K562 (cell line): ENCODE data around the gene GRK4. TPM values are rescaled to one million over a fixed set of nuclear protein-coding genes. Genes with fewer than 3 reads are reported as not detected.

ENCODE experiments used
- CREM ChIP-seq: IDR thresholded peaks from 2 replicates; pipeline ENCODE4 v1.6.1; 2014; ENCODE audit warnings: antibody characterized with exemption, low read depth
- EP300 ChIP-seq: IDR thresholded peaks from 2 replicates; pipeline ENCODE4 v1.6.1; 2012; ENCODE audit warnings: low read length, improper control_type of control experiment
- GATA2 ChIP-seq: sonication (generic); formaldehyde crosslinking; IDR thresholded peaks from 2 replicates; pipeline ENCODE4 v1.4.0; 2020; ENCODE audit warnings: mild to moderate bottlenecking, missing genetic modification reagents
- HDAC1 ChIP-seq, 2 experiments: fragments of 450-650 bp; IDR thresholded peaks; 2 replicates each; pipeline ENCODE4 v1.6.1; 2016 to 2017; ENCODE audit warnings: inconsistent platforms in 1 of 2, mild to moderate bottlenecking in 1 of 2, moderate library complexity in 1 of 2
- LCOR ChIP-seq: sonication (generic); formaldehyde crosslinking; IDR thresholded peaks from 2 replicates; pipeline ENCODE4 v1.8.0; 2022; ENCODE audit warnings: mild to moderate bottlenecking, missing genetic modification reagents
- MYC ChIP-seq, 2 experiments: fragments of 250-450 bp in 1 of 2; sonication (Bioruptor Pico) in 1 of 2; IDR thresholded peaks; 2 replicates each; pipeline versions ENCODE4 v1.5.1 to v1.6.1; 2012 to 2021; ENCODE audit warnings: low read depth in 2 of 2, borderline replicate concordance in 1 of 2, improper control_type of control experiment in 1 of 2, low read length in 1 of 2, mild to moderate bottlenecking in 1 of 2, moderate library complexity in 1 of 2
- NBN ChIP-seq: fragments of 450-650 bp; IDR thresholded peaks from 2 replicates; pipeline ENCODE4 v1.6.1; 2016; ENCODE audit warnings: low read depth, mild to moderate bottlenecking
- RCOR1 ChIP-seq, 2 experiments: IDR thresholded peaks; 2 replicates each; pipeline ENCODE4 v1.6.1; 2012; ENCODE audit warnings: low read depth in 2 of 2, low read length in 2 of 2, borderline replicate concordance in 1 of 2, improper control_type of control experiment in 1 of 2
- RNF2 ChIP-seq: sonication (generic); IDR thresholded peaks from 2 replicates; pipeline ENCODE4 v1.6.1; 2016
- RUNX1 ChIP-seq: sonication (generic); IDR thresholded peaks from 2 replicates; pipeline ENCODE4 v1.6.1; 2016; ENCODE audit warnings: antibody characterized with exemption, low read depth
- SIN3A ChIP-seq, 2 experiments: fragments of 150-350 bp in 1 of 2; IDR thresholded peaks; 2 replicates each; pipeline ENCODE4 v1.6.1; 2011 to 2016; ENCODE audit warnings: borderline replicate concordance in 2 of 2, low read depth in 2 of 2, low read length in 2 of 2, mild to moderate bottlenecking in 2 of 2, moderate library complexity in 2 of 2; ENCODE audit not compliant: control insufficient read depth in 1 of 2
- SMARCE1 ChIP-seq: fragments of 450-650 bp; IDR thresholded peaks from 2 replicates; pipeline ENCODE4 v1.7.1; 2016; ENCODE audit warnings: mild to moderate bottlenecking
- SP1 ChIP-seq: sonication (generic); formaldehyde crosslinking; IDR thresholded peaks from 2 replicates; pipeline ENCODE4 v1.8.1; 2022; ENCODE audit warnings: mild to moderate bottlenecking, missing genetic modification reagents
- STAT5A ChIP-seq: IDR thresholded peaks from 2 replicates; pipeline ENCODE4 v1.6.1; 2012; ENCODE audit warnings: low read length, inconsistent platforms, borderline replicate concordance
- TEAD1 ChIP-seq, 2 experiments: fragments of 450-650 bp in 1 of 2; sonication (generic) in 1 of 2; formaldehyde crosslinking; IDR thresholded peaks; 2 replicates each; pipeline versions ENCODE4 v1.4.0 to v1.8.0; 2020 to 2022; ENCODE audit warnings: mild to moderate bottlenecking in 2 of 2, missing genetic modification reagents in 1 of 2
- ZNF134 ChIP-seq: fragments of 250-450 bp; sonication (Bioruptor Pico); conservative IDR thresholded peaks from 2 replicates; pipeline ENCODE4 v1.4.0; 2020
- ZNF24 ChIP-seq: fragments of 450-650 bp; IDR thresholded peaks from 2 replicates; pipeline ENCODE4 v1.6.1; 2016
- ZNF766 ChIP-seq: fragments of 200-800 bp; sonication (Bioruptor generic); conservative IDR thresholded peaks from 2 replicates; pipeline ENCODE4 v1.6.1; 2016; ENCODE audit warnings: missing genetic modification characterization, missing compliant biosample characterization
- polyA plus RNA-seq, 8 experiments: library from polyadenylated mRNA; depleted of rRNA in 4 of 8; stranded (reverse) in 5 of 8; unstranded in 3 of 8; fragments of >200 nt; fragmentation: Nextera tagmentation in 2 of 8; fragmentation: Illumina TruSeq in 1 of 8; extraction: Ambion mirVana in 2 of 8; extraction: Trizol in 1 of 8; gene quantifications; 2 replicates each; pipeline versions ENCODE4 v1.2.1 to v1.2.3, GENCODE V29; 2011 to 2014; ENCODE audit warnings: inconsistent platforms in 1 of 8, missing spikeins in 1 of 8
- total RNA-seq, 7 experiments: library from RNA; depleted of rRNA in 6 of 7; stranded (reverse); fragments of >200 nt in 6 of 7; fragmentation: Illumina TruSeq in 2 of 7; extraction: Trizol in 2 of 7; gene quantifications; 2 replicates each; pipeline versions ENCODE4 v1.2.1 to v1.2.3, GENCODE V29; 2011 to 2021; ENCODE audit warnings: low replicate concordance in 1 of 7
- TF ChIP-seq, protein P1 (sequence below): sonication (generic); IDR thresholded peaks from 2 replicates; pipeline ENCODE4 v1.6.1; 2016
- TF ChIP-seq, protein P2 (sequence below): fragments of 450-650 bp; IDR thresholded peaks from 2 replicates; pipeline ENCODE4 v1.6.1; 2016; ENCODE audit warnings: antibody characterized with exemption
- TF ChIP-seq, protein P3 (sequence below), 2 experiments: IDR thresholded peaks; 2 replicates each; pipeline ENCODE4 v1.6.1; 2012; ENCODE audit warnings: improper control_type of control experiment in 2 of 2, low read depth in 2 of 2, low read length in 2 of 2, borderline replicate concordance in 1 of 2

The GRK4 gene
- total and polyA plus RNA-seq, 9 of the 15 experiments (the other 6 are each of a cell fraction or from before 2014, with no cell fraction given): 1.1 to 4.8 (median 2.6) TPM

DNA sequence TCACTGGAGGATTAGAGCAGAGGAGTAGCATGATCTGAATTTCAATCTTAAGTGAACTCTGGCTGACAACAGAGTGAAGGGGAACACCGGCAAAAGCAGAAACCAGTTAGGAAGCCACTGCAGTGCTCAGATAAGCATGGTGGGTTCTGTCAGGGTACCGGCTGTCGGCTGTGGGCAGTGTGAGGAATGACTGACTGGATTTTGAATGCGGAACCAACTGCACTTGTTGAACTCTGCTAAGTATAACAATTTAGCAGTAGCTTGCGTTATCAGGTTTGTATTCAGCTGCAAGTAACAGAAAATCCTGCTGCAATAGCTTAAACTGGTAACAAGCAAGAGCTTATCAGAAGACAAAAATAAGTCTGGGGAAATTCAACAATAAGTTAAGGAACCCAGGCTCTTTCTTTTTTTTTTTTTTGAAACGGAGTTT lies 116.3 kb downstream of the GRK4 start (continued):
- TF ChIP-seq EP300 (peak; percentile 77), NBN (peak; percentile 47; the same call in 1 of the 2 replicates), ZNF766 (CRISPR knock-in tag) (peak; percentile 76; the same call in 1 of the 2 replicates), SP1 (CRISPR knock-in tag) (0 out of 2 replicates have a peak, but pooled peaks have one; percentile 17), GATA2 (CRISPR knock-in tag) (peak; percentile 88), RNF2 (peak; percentile 82; the same call in 1 of the 2 replicates), RCOR1 (IDR thresholded peaks at IDR 0.05; ENCODE audit: borderline replicate concordance in 1 of 2, low read depth in 2 of 2, low read length in 2 of 2) (peak; percentile 44 to 92; a peak in 3 of 4 replicates), HDAC1 (IDR thresholded peaks at IDR 0.05) (peak in 1 of 2 experiments; percentile 81; a peak in 1 of 4 replicates), ZNF134 (CRISPR knock-in tag) (no peak), SIN3A (IDR thresholded peaks at IDR 0.05; ENCODE audit: borderline replicate concordance in 2 of 2, control insufficient read depth in 1 of 2, low read depth in 2 of 2, low read length in 2 of 2) (no peak), CREM (peak; percentile 70), RUNX1 (0 out of 2 replicates have a peak, but pooled peaks have one; percentile 56), TEAD1 (CRISPR knock-in tag; IDR thresholded peaks at IDR 0.05) (0 out of 4 replicates have a peak, but pooled peaks of 1 of the 2 experiments have one; percentile 54), MYC (IDR thresholded peaks at IDR 0.05; ENCODE audit: low read depth, low read length) (no peak), MYC (CRISPR knock-in tag; IDR thresholded peaks at IDR 0.05; ENCODE audit: borderline replicate concordance, low read depth) (no peak), LCOR (CRISPR knock-in tag) (peak; percentile 64; the same call in 1 of the 2 replicates), ZNF24 (peak; percentile 84), STAT5A (peak; percentile 69), SMARCE1 (peak; percentile 74)
- TF ChIP-seq, protein P1, sequence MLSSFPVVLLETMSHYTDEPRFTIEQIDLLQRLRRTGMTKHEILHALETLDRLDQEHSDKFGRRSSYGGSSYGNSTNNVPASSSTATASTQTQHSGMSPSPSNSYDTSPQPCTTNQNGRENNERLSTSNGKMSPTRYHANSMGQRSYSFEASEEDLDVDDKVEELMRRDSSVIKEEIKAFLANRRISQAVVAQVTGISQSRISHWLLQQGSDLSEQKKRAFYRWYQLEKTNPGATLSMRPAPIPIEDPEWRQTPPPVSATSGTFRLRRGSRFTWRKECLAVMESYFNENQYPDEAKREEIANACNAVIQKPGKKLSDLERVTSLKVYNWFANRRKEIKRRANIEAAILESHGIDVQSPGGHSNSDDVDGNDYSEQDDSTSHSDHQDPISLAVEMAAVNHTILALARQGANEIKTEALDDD: peak; percentile 98
- TF ChIP-seq, protein P2, sequence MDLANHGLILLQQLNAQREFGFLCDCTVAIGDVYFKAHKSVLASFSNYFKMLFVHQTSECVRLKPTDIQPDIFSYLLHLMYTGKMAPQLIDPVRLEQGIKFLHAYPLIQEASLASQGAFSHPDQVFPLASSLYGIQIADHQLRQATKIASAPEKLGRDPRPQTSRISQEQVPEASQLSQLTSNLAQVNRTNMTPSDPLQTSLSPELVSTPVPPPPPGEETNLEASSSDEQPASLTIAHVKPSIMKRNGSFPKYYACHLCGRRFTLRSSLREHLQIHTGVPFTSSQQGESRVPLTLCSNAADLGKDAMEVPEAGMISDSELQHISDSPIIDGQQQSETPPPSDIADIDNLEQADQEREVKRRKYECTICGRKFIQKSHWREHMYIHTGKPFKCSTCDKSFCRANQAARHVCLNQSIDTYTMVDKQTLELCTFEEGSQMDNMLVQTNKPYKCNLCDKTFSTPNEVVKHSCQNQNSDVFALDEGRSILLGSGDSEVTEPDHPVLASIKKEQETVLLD: peak; percentile 47; the same call in 1 of the 2 replicates
- TF ChIP-seq, protein P3, sequence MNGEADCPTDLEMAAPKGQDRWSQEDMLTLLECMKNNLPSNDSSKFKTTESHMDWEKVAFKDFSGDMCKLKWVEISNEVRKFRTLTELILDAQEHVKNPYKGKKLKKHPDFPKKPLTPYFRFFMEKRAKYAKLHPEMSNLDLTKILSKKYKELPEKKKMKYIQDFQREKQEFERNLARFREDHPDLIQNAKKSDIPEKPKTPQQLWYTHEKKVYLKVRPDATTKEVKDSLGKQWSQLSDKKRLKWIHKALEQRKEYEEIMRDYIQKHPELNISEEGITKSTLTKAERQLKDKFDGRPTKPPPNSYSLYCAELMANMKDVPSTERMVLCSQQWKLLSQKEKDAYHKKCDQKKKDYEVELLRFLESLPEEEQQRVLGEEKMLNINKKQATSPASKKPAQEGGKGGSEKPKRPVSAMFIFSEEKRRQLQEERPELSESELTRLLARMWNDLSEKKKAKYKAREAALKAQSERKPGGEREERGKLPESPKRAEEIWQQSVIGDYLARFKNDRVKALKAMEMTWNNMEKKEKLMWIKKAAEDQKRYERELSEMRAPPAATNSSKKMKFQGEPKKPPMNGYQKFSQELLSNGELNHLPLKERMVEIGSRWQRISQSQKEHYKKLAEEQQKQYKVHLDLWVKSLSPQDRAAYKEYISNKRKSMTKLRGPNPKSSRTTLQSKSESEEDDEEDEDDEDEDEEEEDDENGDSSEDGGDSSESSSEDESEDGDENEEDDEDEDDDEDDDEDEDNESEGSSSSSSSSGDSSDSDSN (IDR thresholded peaks at IDR 0.05; ENCODE audit: borderline replicate concordance in 1 of 2, low read depth in 2 of 2, low read length in 2 of 2): peak; percentile 56 to 82; a peak in 3 of 4 replicates
